HEK293 (cell line): Measurements from ENCODE around the gene MAN2A2.

Source experiments
- CTCF ChIA-PET: fragments of 350-600 bp; formaldehyde crosslinking; extraction: SDS; loops from one replicate; lab custom pipeline; 2021; ENCODE audit warnings: antibody characterized with exemption; lab: Yijun Ruan, JAX
- POLR2A ChIA-PET: fragments of 300-600 bp; formaldehyde crosslinking; extraction: SDS; loops from one replicate; lab custom pipeline; 2020; ENCODE audit warnings: antibody characterized with exemption, inconsistent platforms; lab: Yijun Ruan, JAX
- H3K27ac ChIP-seq: fragments of 200-500 bp; sonication (Bioruptor generic); 2 replicates; pipeline ENCODE4 v1.5.1; 2014; ENCODE audit warnings: low read depth, low read length, control low read depth, inconsistent platforms; ENCODE audit errors: extremely low read depth
- H3K36me3 ChIP-seq, 2 experiments: fragments of 200-500 bp in 1 of 2; sonication (Bioruptor generic) in 1 of 2; 1 replicate in 1 of 2; 2 replicates in 1 of 2; pipeline ENCODE4 v1.5.1; 2014 to 2017; ENCODE audit warnings: inconsistent platforms in 2 of 2, low read length in 2 of 2; ENCODE audit not compliant: control insufficient read depth in 2 of 2, insufficient read depth in 1 of 2
- H3K4me1 ChIP-seq: fragments of 200-500 bp; sonication (Bioruptor generic); 2 replicates; pipeline ENCODE4 v1.5.1; 2014; ENCODE audit warnings: mild to moderate bottlenecking, low read length, inconsistent platforms; ENCODE audit not compliant: control insufficient read depth, insufficient read depth
- H3K4me3 ChIP-seq: 2 replicates; pipeline ENCODE4 v1.5.1; 2011; ENCODE audit warnings: low read depth, mild to moderate bottlenecking, control low read depth, low read length, moderate library complexity
- H3K9me3 ChIP-seq: fragments of 200-500 bp; sonication (Bioruptor generic); 2 replicates; pipeline ENCODE4 v1.5.1; 2014; ENCODE audit warnings: low read depth, low read length, inconsistent platforms; ENCODE audit not compliant: control insufficient read depth, insufficient read depth
- ATF2 ChIP-seq: fragments of 450-650 bp; formaldehyde crosslinking; IDR thresholded peaks from 2 replicates; pipeline ENCODE4 v1.5.1; 2016; ENCODE audit warnings: missing biosample characterization, missing genetic modification characterization, low read depth
- GLIS1 ChIP-seq: fragments of 450-650 bp; formaldehyde crosslinking; IDR thresholded peaks from 2 replicates; pipeline ENCODE4 v1.5.1; 2016; ENCODE audit warnings: missing biosample characterization, missing genetic modification characterization
- PRDM1 ChIP-seq: fragments of 450-650 bp; formaldehyde crosslinking; IDR thresholded peaks from 2 replicates; pipeline ENCODE4; 2016; ENCODE audit warnings: missing biosample characterization, missing genetic modification characterization
- PRDM4 ChIP-seq: fragments of 450-650 bp; formaldehyde crosslinking; IDR thresholded peaks from 2 replicates; pipeline ENCODE4 v1.5.1; 2017; ENCODE audit warnings: missing biosample characterization, missing genetic modification characterization
- PRDM6 ChIP-seq: fragments of 450-650 bp; formaldehyde crosslinking; IDR thresholded peaks from 2 replicates; pipeline ENCODE4 v1.5.1; 2017; ENCODE audit warnings: missing biosample characterization, missing genetic modification characterization
- SCRT1 ChIP-seq: fragments of 450-650 bp; formaldehyde crosslinking; IDR thresholded peaks from 2 replicates; pipeline ENCODE4 v1.5.1; 2016; ENCODE audit warnings: missing biosample characterization, missing genetic modification characterization, borderline replicate concordance
- ZBTB48 ChIP-seq: fragments of 450-650 bp; formaldehyde crosslinking; IDR thresholded peaks from 2 replicates; pipeline ENCODE4 v1.5.1; 2016; ENCODE audit warnings: missing biosample characterization, missing genetic modification characterization
- ZBTB6 ChIP-seq: fragments of 450-650 bp; formaldehyde crosslinking; IDR thresholded peaks from 2 replicates; pipeline ENCODE4 v1.5.1; 2017; ENCODE audit warnings: missing biosample characterization, missing genetic modification characterization
- ZBTB8A ChIP-seq: fragments of 450-650 bp; formaldehyde crosslinking; IDR thresholded peaks from 2 replicates; pipeline ENCODE4 v1.5.1; 2016; ENCODE audit warnings: missing biosample characterization, missing genetic modification characterization
- ZEB2 ChIP-seq: fragments of 450-650 bp; formaldehyde crosslinking; IDR thresholded peaks from 2 replicates; pipeline ENCODE4 v1.5.1; 2016; ENCODE audit warnings: missing biosample characterization, missing genetic modification characterization
- ZIC2 ChIP-seq: fragments of 450-650 bp; formaldehyde crosslinking; IDR thresholded peaks from 2 replicates; pipeline ENCODE4 v1.5.1; 2016; ENCODE audit warnings: missing biosample characterization, missing genetic modification characterization
- ZNF2 ChIP-seq: fragments of 450-650 bp; formaldehyde crosslinking; IDR thresholded peaks from 2 replicates; pipeline ENCODE4 v1.5.1; 2016; ENCODE audit warnings: missing biosample characterization, missing genetic modification characterization
- ZNF274 ChIP-seq, 2 experiments: fragments of 200-500 bp in 1 of 2; fragments of 450-650 bp in 1 of 2; sonication (Bioruptor generic) in 1 of 2; formaldehyde crosslinking in 1 of 2; IDR thresholded peaks; 2 replicates each; pipeline versions ENCODE4 v1.5.1 to v1.6.1; 2014 to 2016; ENCODE audit warnings: borderline replicate concordance in 1 of 2, inconsistent platforms in 1 of 2, low read length in 1 of 2, missing biosample characterization in 1 of 2, missing genetic modification characterization in 1 of 2
- ZNF324 ChIP-seq: fragments of 450-650 bp; formaldehyde crosslinking; IDR thresholded peaks from 2 replicates; pipeline ENCODE4 v1.5.1; 2016; ENCODE audit warnings: missing biosample characterization, missing genetic modification characterization
- ZNF391 ChIP-seq: fragments of 450-650 bp; formaldehyde crosslinking; IDR thresholded peaks from 2 replicates; pipeline ENCODE4 v1.5.1; 2016; ENCODE audit warnings: low read depth, missing biosample characterization, missing genetic modification characterization, borderline replicate concordance
- ZNF423 ChIP-seq: fragments of 450-650 bp; formaldehyde crosslinking; IDR thresholded peaks from 2 replicates; pipeline ENCODE4 v1.5.1; 2016; ENCODE audit warnings: missing biosample characterization, missing genetic modification characterization
- ZNF555 ChIP-seq: fragments of 450-650 bp; formaldehyde crosslinking; conservative IDR thresholded peaks from 2 replicates; pipeline ENCODE4 v1.5.1; 2017; ENCODE audit warnings: missing biosample characterization, mild to moderate bottlenecking, missing genetic modification characterization, inconsistent platforms
- ZNF768 ChIP-seq: fragments of 450-650 bp; formaldehyde crosslinking; IDR thresholded peaks from 2 replicates; pipeline ENCODE4 v1.5.1; 2018; ENCODE audit warnings: missing biosample characterization, mild to moderate bottlenecking, missing genetic modification characterization
- ZSCAN30 ChIP-seq: fragments of 450-650 bp; IDR thresholded peaks from 2 replicates; pipeline ENCODE4 v1.5.1; 2018; ENCODE audit warnings: missing biosample characterization, mild to moderate bottlenecking, missing genetic modification characterization, moderate library complexity
- ZSCAN4 ChIP-seq: fragments of 450-650 bp; formaldehyde crosslinking; IDR thresholded peaks from 2 replicates; pipeline ENCODE4 v1.5.1; 2017; ENCODE audit warnings: missing biosample characterization, missing genetic modification characterization
- ZSCAN5A ChIP-seq: fragments of 450-650 bp; formaldehyde crosslinking; IDR thresholded peaks from 2 replicates; pipeline ENCODE4 v1.5.1; 2016; ENCODE audit warnings: missing biosample characterization, missing genetic modification characterization

MAN2A2 gene

GRCh38 chr15:90860942-90861675 lies 42.0 kb upstream of the MAN2A2 start (continued):
- TF ChIP-seq PRDM1 (tag by site-specific recombination) (no peak), ZNF274 (IDR thresholded peaks at IDR 0.05; ENCODE audit: low read length) (no peak), ZNF274 (tag by site-specific recombination; IDR thresholded peaks at IDR 0.05; ENCODE audit: borderline replicate concordance) (no peak), ZNF423 (tag by site-specific recombination) (no peak), ZBTB6 (tag by site-specific recombination) (no peak), ZEB2 (tag by site-specific recombination) (peak; percentile 97), SCRT1 (no peak), ZIC2 (tag by site-specific recombination) (no peak), ZNF324 (tag by site-specific recombination) (peak; percentile 73; the same call in 1 of the 2 replicates)

GRCh38 chr15:90862487-90862886 lies 40.6 kb upstream of the MAN2A2 start:
- Histone ChIP-seq H3K9me3 (no peaks in the 10 kb centered on the region), H3K4me1 (peaks cover 20% of the 10 kb centered on the region), H3K36me3 (no peaks in the 10 kb centered on the region), H3K27ac (no peak overlapping the region), H3K4me3 (no peak overlapping the region)
- ChIA-PET POLR2A (no interaction called here), CTCF (no interaction called here)
- TF ChIP-seq PRDM6 (tag by site-specific recombination) (no peak), ATF2 (tag by site-specific recombination) (peak; percentile 59), ZNF768 (no peak)

- CTCF ChIA-PET = interaction anchor here (1.2 kb wide), 1 partner anchor 69 kb away, joined by 5 read pairs; the partner anchor contains the start of gene HDDC3
- Histone ChIP-seq H3K4me3 (no peak overlapping the region), H3K36me3 (no peaks in the 10 kb centered on the region), H3K27ac (0 out of 2 replicates have a peak overlapping the region, but pooled peaks have one; percentile 1), H3K4me1 (peaks cover 24% of the 10 kb centered on the region), H3K9me3 (no peaks in the 10 kb centered on the region)
- POLR2A ChIA-PET = no interaction called here
- no peak for TF ChIP-seq ZSCAN30 (tag by site-specific recombination)
- peak; percentile 34; the same call in 1 of the 2 replicates for TF ChIP-seq ZBTB8A (tag by site-specific recombination)
- no peak for TF ChIP-seq ZNF391 (tag by site-specific recombination)
- TF ChIP-seq ZNF324 (tag by site-specific recombination) = no peak
- no peak for TF ChIP-seq ZSCAN4 (tag by site-specific recombination)
- no peak for TF ChIP-seq ZNF2 (tag by site-specific recombination)
- no peak for TF ChIP-seq PRDM4 (tag by site-specific recombination)
- 0 out of 2 replicates have a peak, but pooled peaks have one; percentile 16 for TF ChIP-seq ZBTB48
- TF ChIP-seq GLIS1 = peak; percentile 77
- TF ChIP-seq ZNF555 (tag by site-specific recombination) = no peak
- no peak for TF ChIP-seq ZSCAN5A (tag by site-specific recombination)
These were observed 39.9 kb upstream of the MAN2A2 start for GRCh38 chr15:90862964-90863778.
